ENCODE measurements around the gene ATP2B2.

ATP2B2 gene

DNA sequence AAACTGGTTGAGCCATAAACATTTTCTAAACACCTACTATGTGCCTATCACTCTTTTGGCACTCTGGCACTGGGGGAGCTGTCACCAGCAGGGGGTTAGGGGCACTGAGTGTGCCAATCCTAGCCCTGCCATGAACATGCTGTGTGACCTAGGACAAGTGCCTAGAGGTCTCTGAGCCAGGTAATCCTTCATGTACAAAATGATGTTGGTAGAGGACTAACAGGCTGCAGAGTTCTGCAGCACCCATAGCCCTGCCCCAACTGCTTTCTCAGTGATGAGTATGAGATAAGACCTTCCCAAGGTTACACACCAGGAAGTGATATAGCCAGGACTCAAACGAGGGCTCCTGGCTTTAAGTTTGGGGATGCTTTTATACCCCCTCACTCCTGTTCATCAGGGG is 99.6 kb downstream of the ATP2B2 start:
- TF ChIP-seq, protein P1, sequence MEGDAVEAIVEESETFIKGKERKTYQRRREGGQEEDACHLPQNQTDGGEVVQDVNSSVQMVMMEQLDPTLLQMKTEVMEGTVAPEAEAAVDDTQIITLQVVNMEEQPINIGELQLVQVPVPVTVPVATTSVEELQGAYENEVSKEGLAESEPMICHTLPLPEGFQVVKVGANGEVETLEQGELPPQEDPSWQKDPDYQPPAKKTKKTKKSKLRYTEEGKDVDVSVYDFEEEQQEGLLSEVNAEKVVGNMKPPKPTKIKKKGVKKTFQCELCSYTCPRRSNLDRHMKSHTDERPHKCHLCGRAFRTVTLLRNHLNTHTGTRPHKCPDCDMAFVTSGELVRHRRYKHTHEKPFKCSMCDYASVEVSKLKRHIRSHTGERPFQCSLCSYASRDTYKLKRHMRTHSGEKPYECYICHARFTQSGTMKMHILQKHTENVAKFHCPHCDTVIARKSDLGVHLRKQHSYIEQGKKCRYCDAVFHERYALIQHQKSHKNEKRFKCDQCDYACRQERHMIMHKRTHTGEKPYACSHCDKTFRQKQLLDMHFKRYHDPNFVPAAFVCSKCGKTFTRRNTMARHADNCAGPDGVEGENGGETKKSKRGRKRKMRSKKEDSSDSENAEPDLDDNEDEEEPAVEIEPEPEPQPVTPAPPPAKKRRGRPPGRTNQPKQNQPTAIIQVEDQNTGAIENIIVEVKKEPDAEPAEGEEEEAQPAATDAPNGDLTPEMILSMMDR (IDR thresholded peaks at IDR 0.05; ENCODE audit: insufficient read depth, low read depth, low read length, missing control alignments): no peak
- no peak for DNase-seq (ENCODE audit: low read depth)
- no peak overlapping the region for H3K4me3 ChIP-seq (ENCODE audit: low read length)

DNA sequence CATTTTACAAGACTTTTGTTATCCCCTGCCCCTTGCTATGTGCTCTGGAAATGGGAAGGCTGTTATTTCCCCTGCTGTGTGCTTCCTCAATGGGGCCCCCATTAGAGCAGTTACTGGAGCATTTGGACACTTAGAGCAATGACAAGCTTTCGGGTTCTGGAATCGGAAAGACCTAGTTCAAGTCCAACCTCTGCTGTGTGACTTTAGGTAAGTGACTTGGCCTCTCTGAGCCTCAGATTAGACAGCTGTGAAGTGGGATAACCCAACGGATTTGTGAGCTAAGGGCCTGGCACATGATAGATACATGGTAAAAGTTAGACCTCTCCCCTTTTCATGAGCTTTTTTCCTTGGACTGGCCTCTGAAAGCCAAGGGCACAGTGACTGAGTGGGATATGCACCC is 100.5 kb downstream of the ATP2B2 start:
- DNase-seq (ENCODE audit: low read depth): no peak
- TF ChIP-seq, protein P1 (IDR thresholded peaks at IDR 0.05; ENCODE audit: insufficient read depth, low read depth, low read length, missing control alignments): no peak
- H3K4me3 ChIP-seq (ENCODE audit: low read length): no peak overlapping the region

DNA sequence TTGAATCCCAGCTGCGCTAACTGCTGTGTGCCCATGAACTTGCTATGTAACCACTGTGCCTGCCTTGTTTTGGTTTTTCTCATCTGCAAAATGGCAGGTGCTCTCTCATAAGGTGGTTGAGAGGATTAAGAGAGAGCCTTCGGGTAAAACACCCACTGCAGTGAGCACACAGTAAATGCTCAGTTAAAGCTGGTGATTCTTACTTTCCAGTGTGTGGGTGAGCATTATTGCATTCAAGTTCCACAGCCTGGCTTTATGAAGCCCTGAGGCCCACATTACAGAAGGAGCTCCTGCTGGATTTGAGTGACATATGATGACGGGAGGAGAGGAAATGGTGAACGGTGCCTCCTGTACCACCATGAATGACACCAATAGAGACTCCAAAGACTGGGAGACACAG is 101.0 kb downstream of the ATP2B2 start:
- no peak for DNase-seq (ENCODE audit: low read depth)
- TF ChIP-seq, protein P1 (IDR thresholded peaks at IDR 0.05; ENCODE audit: insufficient read depth, low read depth, low read length, missing control alignments): no peak
- H3K4me3 ChIP-seq (ENCODE audit: low read length): no peak overlapping the region

DNA sequence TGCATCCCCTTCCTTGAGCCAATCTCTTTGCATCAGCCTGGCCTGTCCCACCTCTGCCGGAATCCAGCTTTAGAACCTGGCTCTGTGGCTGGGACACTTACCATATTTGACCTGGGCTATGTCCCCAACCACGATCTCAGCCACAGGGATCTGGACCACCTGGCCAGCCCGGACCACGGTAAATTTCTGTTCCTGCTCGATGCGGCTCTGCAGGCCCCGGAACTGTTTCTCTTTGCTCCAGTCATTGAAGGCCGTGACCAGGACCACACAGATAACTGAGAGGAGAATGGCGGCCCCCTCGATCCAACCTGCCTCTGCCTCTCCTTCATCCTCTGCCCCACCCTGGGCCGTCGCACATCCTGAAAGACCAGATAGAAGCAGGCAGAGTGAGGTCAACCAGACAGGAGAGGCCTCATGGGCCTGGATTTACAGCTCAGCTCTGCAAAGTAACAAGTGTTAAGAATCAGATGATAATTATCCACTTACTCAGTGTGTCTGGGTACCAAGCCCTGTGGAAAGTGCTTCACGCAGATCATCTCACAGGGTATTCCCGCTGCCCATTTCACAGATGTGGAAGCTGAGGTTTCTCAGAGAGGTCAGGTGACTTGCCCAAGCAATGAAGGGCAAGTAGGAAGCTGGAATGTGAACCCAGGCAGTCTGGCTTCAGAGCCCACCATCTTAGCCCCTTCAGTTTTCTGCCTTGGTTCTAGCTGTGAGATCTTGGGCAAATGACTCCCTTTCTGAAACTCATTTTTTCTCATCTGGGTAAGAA is 103.2 kb downstream of the ATP2B2 start:
- H3K4me3 ChIP-seq (ENCODE audit: low read length): no peak overlapping the region
- TF ChIP-seq, protein P1 (IDR thresholded peaks at IDR 0.05; ENCODE audit: insufficient read depth, low read depth, low read length, missing control alignments): no peak
- no peak for DNase-seq (ENCODE audit: low read depth)

GRCh38 chr3:10400749-10401495 is 104.5 kb downstream of the ATP2B2 start:
- H3K4me3 ChIP-seq (ENCODE audit: low read length): no peak overlapping the region
- TF ChIP-seq, protein P1 (IDR thresholded peaks at IDR 0.05; ENCODE audit: insufficient read depth, low read depth, low read length, missing control alignments): no peak
- DNase-seq (ENCODE audit: low read depth): no peak

DNA sequence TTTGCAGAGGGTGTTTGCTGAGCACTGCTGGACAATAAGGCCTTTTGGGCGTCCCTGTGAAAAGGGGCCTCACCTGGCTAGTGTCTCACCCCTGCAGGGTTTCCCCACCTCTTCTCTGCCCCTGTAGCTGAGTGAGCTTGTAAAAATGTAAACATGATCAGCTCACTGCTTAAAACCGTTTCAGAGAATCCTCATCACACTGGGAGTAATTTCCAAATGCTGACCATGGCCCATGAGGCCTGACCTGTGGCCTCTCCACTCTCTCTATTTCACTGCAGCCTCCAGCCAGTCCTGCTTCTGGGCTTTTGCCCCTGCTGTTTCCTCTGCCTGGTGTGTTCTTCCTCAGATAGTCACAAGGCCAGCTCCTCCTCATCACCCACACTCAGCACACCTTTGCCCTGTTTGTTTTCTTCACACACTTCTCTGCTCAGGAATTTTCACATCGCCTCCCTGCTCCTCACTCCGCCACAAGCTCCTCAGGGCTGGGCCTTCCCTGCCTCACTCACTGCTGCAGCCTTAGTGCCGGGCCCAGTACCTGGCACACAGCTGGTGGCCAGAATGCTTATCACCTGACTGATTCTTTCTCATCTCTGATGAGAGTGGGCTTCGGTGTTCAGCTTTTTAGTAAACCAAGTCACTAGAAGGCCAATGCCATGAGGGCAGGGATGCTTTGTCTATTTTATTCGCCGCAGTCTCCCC is 105.2 kb downstream of the ATP2B2 start:
- no peak for DNase-seq (ENCODE audit: low read depth)
- TF ChIP-seq, protein P1 (IDR thresholded peaks at IDR 0.05; ENCODE audit: insufficient read depth, low read depth, low read length, missing control alignments): no peak
- no peak overlapping the region for H3K4me3 ChIP-seq (ENCODE audit: low read length)

Measured in epithelial cell of esophagus (primary cell).